ENCODE data around the gene MAN2B2. TPM values are rescaled to one million over a fixed set of nuclear protein-coding genes. Genes with fewer than 3 reads are reported as not detected.

Gene MAN2B2
- total and polyA plus RNA-seq, 2 of the 4 experiments (the other 2 are of a cell fraction), result 13.4 to 34.1 TPM

DNA sequence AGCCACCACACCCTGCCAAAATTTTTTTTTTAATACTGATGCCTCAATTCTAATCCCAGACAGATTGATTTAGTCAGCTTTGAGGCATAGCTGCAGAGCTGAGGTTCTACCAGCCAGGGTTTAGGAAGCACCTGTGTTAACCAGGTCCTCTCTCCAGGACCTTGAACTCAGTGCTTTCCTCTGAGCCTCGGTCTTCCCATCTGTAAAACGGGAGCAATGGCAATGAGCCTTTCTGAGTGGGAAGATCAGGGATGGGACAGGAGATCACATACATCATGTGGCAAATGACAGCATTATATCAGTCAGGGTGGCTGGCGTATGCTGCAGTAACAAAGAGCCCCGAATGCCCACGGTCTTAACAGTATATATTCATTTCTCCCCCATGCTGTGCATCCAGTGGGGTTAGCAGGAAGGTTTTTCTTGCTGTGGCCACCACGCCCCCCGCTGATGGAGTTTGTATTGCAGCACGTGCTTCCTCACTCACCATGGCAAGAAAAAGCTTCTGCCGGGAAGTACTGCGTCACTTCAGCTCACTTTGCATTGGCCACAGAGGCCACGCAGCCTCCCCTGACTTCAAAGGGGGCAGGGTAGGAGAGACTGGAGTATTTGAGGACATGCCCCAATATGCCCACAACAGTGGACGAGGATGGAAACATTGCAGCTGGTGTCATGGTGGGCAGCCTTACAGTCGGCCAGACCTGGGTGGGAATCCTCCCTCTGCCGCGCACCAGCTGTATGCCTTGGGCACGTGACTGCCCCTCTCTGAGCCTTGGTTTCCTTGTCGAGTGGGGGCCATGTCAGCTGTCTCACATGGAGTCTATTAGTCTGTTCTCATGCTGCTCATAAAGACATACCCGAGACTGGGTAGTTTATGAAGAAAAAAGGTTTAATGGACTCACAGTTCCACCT, 41.4 kb downstream of the MAN2B2 start:
- H2AFZ ChIP-seq (replicated peaks; ENCODE audit: low read length, poor library complexity), result peak overlapping the region; percentile 32
- no peak overlapping the region for H3K14ac ChIP-seq (replicated peaks; ENCODE audit: low read depth, low read length)
- in situ Hi-C loops (cut with MboI; ENCODE audit: low sequenced_read_pairs) (no loop called here), intact Hi-C loops (cut with micrococcal nuclease) (no loop called here), dilution Hi-C loops (cut with HindIII; ENCODE audit: low sequenced_read_pairs, unreplicated experiment) (no loop called here)
- H4K91ac ChIP-seq (ENCODE audit: insufficient read depth, low read depth, low read length), result no peak overlapping the region
- H3K23ac ChIP-seq (ENCODE audit: low read depth, low read length), result no peak overlapping the region
- H3K56ac ChIP-seq (ENCODE audit: extremely low read depth, insufficient read depth, low read length), result no peak overlapping the region
- no peak overlapping the region for H3K4ac ChIP-seq (ENCODE audit: low read depth, low read length)
- no peak overlapping the region for H3K4me3 ChIP-seq (ENCODE audit: insufficient read depth, low read depth, low read length)
- no peak overlapping the region for H4K8ac ChIP-seq (ENCODE audit: low read depth in 2 of 2, low read length in 2 of 2)
- H4K5ac ChIP-seq (ENCODE audit: low read depth, low read length), result no peak overlapping the region
- no peak overlapping the region for H2BK15ac ChIP-seq (ENCODE audit: low read depth, low read length)
- TF ChIP-seq FOS (IDR thresholded peaks at IDR 0.05; ENCODE audit: low read depth, low read length) (no peak), MAZ (IDR thresholded peaks at IDR 0.05; ENCODE audit: borderline replicate concordance, low read depth, low read length) (no peak), RAD21 (IDR thresholded peaks at IDR 0.05; ENCODE audit: low read length) (no peak), POLR2A (IDR thresholded peaks at IDR 0.05; ENCODE audit: low read depth, low read length) (no peak), SMC3 (IDR thresholded peaks at IDR 0.05; ENCODE audit: low read depth, low read length) (no peak), CEBPB (IDR thresholded peaks at IDR 0.05; ENCODE audit: low read depth, low read length) (no peak), USF2 (IDR thresholded peaks at IDR 0.05; ENCODE audit: low read depth, low read length) (no peak), RCOR1 (IDR thresholded peaks at IDR 0.05; ENCODE audit: insufficient replicate concordance, low read length) (no peak), BHLHE40 (IDR thresholded peaks at IDR 0.05; ENCODE audit: low read depth, low read length) (no peak), ELK1 (IDR thresholded peaks at IDR 0.05; ENCODE audit: borderline replicate concordance, low read depth, low read length) (no peak), MXI1 (IDR thresholded peaks at IDR 0.05; ENCODE audit: borderline replicate concordance, low read depth, low read length) (no peak), NFE2L2 (IDR thresholded peaks at IDR 0.05; ENCODE audit: low read depth, low read length) (no peak)
- TF ChIP-seq, protein P1, sequence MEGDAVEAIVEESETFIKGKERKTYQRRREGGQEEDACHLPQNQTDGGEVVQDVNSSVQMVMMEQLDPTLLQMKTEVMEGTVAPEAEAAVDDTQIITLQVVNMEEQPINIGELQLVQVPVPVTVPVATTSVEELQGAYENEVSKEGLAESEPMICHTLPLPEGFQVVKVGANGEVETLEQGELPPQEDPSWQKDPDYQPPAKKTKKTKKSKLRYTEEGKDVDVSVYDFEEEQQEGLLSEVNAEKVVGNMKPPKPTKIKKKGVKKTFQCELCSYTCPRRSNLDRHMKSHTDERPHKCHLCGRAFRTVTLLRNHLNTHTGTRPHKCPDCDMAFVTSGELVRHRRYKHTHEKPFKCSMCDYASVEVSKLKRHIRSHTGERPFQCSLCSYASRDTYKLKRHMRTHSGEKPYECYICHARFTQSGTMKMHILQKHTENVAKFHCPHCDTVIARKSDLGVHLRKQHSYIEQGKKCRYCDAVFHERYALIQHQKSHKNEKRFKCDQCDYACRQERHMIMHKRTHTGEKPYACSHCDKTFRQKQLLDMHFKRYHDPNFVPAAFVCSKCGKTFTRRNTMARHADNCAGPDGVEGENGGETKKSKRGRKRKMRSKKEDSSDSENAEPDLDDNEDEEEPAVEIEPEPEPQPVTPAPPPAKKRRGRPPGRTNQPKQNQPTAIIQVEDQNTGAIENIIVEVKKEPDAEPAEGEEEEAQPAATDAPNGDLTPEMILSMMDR (conservative IDR thresholded peaks at IDR 0.05; ENCODE audit: low read depth, low read length), result no peak
- no peak overlapping the region for H3K9ac ChIP-seq (ENCODE audit: low read depth, low read length)
- H2AK9ac ChIP-seq (replicated peaks; ENCODE audit: low read depth, low read length, poor library complexity), result no peak overlapping the region
- H3K27me3 ChIP-seq (ENCODE audit: control insufficient read depth, insufficient read depth, low read length), result no peaks in the 10 kb centered on the region
- peaks cover 52% of the 10 kb centered on the region for H3K36me3 ChIP-seq (ENCODE audit: control insufficient read depth, insufficient read depth, low read length)
- no peak overlapping the region for H3K4me2 ChIP-seq (ENCODE audit: low read depth, low read length)
- H3K9me3 ChIP-seq (ENCODE audit: control insufficient read depth, insufficient read depth, low read length), result no peaks in the 10 kb centered on the region
- H2AK5ac ChIP-seq (ENCODE audit: low read depth, low read length), result no peak overlapping the region
- no peak overlapping the region for H3K18ac ChIP-seq (ENCODE audit: low read depth, low read length)
- no peak overlapping the region for H2BK20ac ChIP-seq (ENCODE audit: low read depth, low read length)
- 90% methylated on average over 10 of the region's 18 CpGs; no CpG with 5 or more reads in 1 of the 2 experiments for WGBS, 2 experiments (ENCODE audit: extremely low coverage in 2 of 2, insufficient read length in 1 of 2)
- no peaks in the 10 kb centered on the region for H3K4me1 ChIP-seq (ENCODE audit: control insufficient read depth, insufficient read depth, low read length)
- H2BK5ac ChIP-seq (ENCODE audit: low read depth, low read length, poor library complexity, severe bottlenecking), result no peak overlapping the region
- H2BK120ac ChIP-seq (ENCODE audit: low read depth, low read length), result no peak overlapping the region
- no peak overlapping the region for H3K27ac ChIP-seq (ENCODE audit: insufficient read depth, low read length)
- no peak for DNase-seq
- no peak for ATAC-seq (ENCODE audit: low read depth)
- no peaks in the 10 kb centered on the region for H4K20me1 ChIP-seq (ENCODE audit: insufficient read depth, low read length)
- POLR2A ChIA-PET (ENCODE audit: unreplicated experiment), result no interaction called here
- H3K79me1 ChIP-seq (ENCODE audit: low read depth in 1 of 2, low read length in 2 of 2), result no peaks in the 10 kb centered on the region
- no TSS peak for BruUV-seq (replicated peaks)
- CTCF ChIA-PET, result no interaction called here
- no peaks in the 10 kb centered on the region; the same call in 1 of the 2 replicates for H3K9me1 ChIP-seq (ENCODE audit: insufficient read depth, low read length)

Data from IMR-90 (cell line).